ENCODE data around the gene LRRC17. TPM values are rescaled to one million over a fixed set of nuclear protein-coding genes. Genes with fewer than 3 reads are reported as not detected.

LRRC17 gene
- total RNA-seq, 2 donors from 2014 or later = 1.8 to 9.9 TPM

GRCh38 chr7:102935450-102936115 is 22.8 kb downstream of the LRRC17 start:
- Histone ChIP-seq H3K27me3 (no peaks in the 10 kb centered on the region), H3K27ac (peak overlapping the region; percentile 5 to 78), H3K9me3 (no peaks in the 10 kb centered on the region), H3K4me1 (peaks cover 0 to 25% of the 10 kb centered on the region in 2 donors), H3K4me3 (no peak overlapping the region), H3K36me3 (no peaks in the 10 kb centered on the region)
- TF ChIP-seq CTCF (IDR thresholded peaks at IDR 0.05) = no peak
- DNase-seq (ENCODE audit: low spot score) = no peak

- Histone ChIP-seq H3K4me3 (no peak overlapping the region), H3K27me3 (no peaks in the 10 kb centered on the region), H3K27ac (peak overlapping the region; percentile 33 to 56), H3K9me3 (no peaks in the 10 kb centered on the region), H3K36me3 (no peaks in the 10 kb centered on the region), H3K4me1 (peaks cover 0 to 25% of the 10 kb centered on the region in 2 donors)
- TF ChIP-seq CTCF (IDR thresholded peaks at IDR 0.05) = no peak
- DNase-seq (ENCODE audit: low spot score) = no peak
These were observed 25.9 kb downstream of the LRRC17 start for GRCh38 chr7:102938679-102939078.

GRCh38 chr7:102942181-102942866 is 29.5 kb downstream of the LRRC17 start:
- no peak for TF ChIP-seq CTCF (IDR thresholded peaks at IDR 0.05)
- Histone ChIP-seq H3K27ac (peak overlapping the region; percentile 14 to 54), H3K4me3 (no peak overlapping the region)

GRCh38 chr7:102942868-102943267 is 30.1 kb downstream of the LRRC17 start:
- no peaks in the 10 kb centered on the region for H3K9me3 ChIP-seq
- H3K4me1 ChIP-seq = peaks cover 0 to 19% of the 10 kb centered on the region in 2 donors
- H3K27me3 ChIP-seq = no peaks in the 10 kb centered on the region
- no peaks in the 10 kb centered on the region for H3K36me3 ChIP-seq
- DNase-seq (ENCODE audit: low spot score) = no peak
- no peak overlapping the region for H3K4me3 ChIP-seq
- TF ChIP-seq CTCF (IDR thresholded peaks at IDR 0.05) = no peak
- peak overlapping the region in 1 of 2 donors; percentile 14 for H3K27ac ChIP-seq

More at GRCh38 chr7:102942181-102942866, 29.5 kb downstream of the LRRC17 start:
- no peaks in the 10 kb centered on the region for H3K27me3 ChIP-seq
- H3K4me1 ChIP-seq = peaks cover 0 to 21% of the 10 kb centered on the region in 2 donors
- DNase-seq (ENCODE audit: low spot score) = no peak
- no peaks in the 10 kb centered on the region for H3K9me3 ChIP-seq
- H3K36me3 ChIP-seq = no peaks in the 10 kb centered on the region

GRCh38 chr7:102943423-102944169 is 30.8 kb downstream of the LRRC17 start:
- DNase-seq (ENCODE audit: low spot score) = no peak
- TF ChIP-seq CTCF (IDR thresholded peaks at IDR 0.05) = no peak
- Histone ChIP-seq H3K4me3 (no peak overlapping the region), H3K4me1 (peaks cover 0 to 11% of the 10 kb centered on the region in 2 donors), H3K9me3 (no peaks in the 10 kb centered on the region), H3K36me3 (no peaks in the 10 kb centered on the region), H3K27me3 (no peaks in the 10 kb centered on the region), H3K27ac (peak overlapping the region in 1 of 2 donors; percentile 14)
